Fibroblast of skin of left biceps (primary cell): ENCODE results near the gene RALGPS1.

Experiments used
- DNase-seq, 2 experiments: peaks; one replicate each; pipeline ENCODE4 v3.0.0-alpha.2; 2013; ENCODE audit warnings: low read depth in 2 of 2

Gene RALGPS1

GRCh38 chr9:127078988-127079387 is 164.4 kb downstream of the RALGPS1 start:
- DNase-seq, result no peak

GRCh38 chr9:127079446-127080140 is 165.0 kb downstream of the RALGPS1 start:
- DNase-seq, result no peak

GRCh38 chr9:127081250-127082185 is 166.9 kb downstream of the RALGPS1 start:
- no peak for DNase-seq

- DNase-seq, result no peak
Measured at GRCh38 chr9:127083138-127083980, 168.8 kb downstream of the RALGPS1 start.

- DNase-seq, result no peak
Measured at GRCh38 chr9:127084076-127085039, 169.8 kb downstream of the RALGPS1 start.

- no peak for DNase-seq
Measured at GRCh38 chr9:127085186-127085585, 170.6 kb downstream of the RALGPS1 start.

GRCh38 chr9:127086771-127087170 is 172.2 kb downstream of the RALGPS1 start:
- no peak for DNase-seq

- no peak for DNase-seq
Measured at GRCh38 chr9:127087411-127087810, 172.8 kb downstream of the RALGPS1 start.

GRCh38 chr9:127087836-127088235 is 173.3 kb downstream of the RALGPS1 start:
- DNase-seq, result no peak

GRCh38 chr9:127088724-127089615 is 174.4 kb downstream of the RALGPS1 start:
- no peak for DNase-seq

GRCh38 chr9:127089631-127090081 is 175.1 kb downstream of the RALGPS1 start:
- DNase-seq, result no peak

- no peak for DNase-seq
Measured at GRCh38 chr9:127090341-127090985, 175.9 kb downstream of the RALGPS1 start.

GRCh38 chr9:127091526-127091925 is 176.9 kb downstream of the RALGPS1 start:
- DNase-seq, result no peak

GRCh38 chr9:127092041-127092608 is 177.5 kb downstream of the RALGPS1 start:
- DNase-seq, result no peak

GRCh38 chr9:127093319-127094020 is 178.9 kb downstream of the RALGPS1 start:
- no peak for DNase-seq

GRCh38 chr9:127095411-127095810 is 180.8 kb downstream of the RALGPS1 start:
- no peak for DNase-seq

GRCh38 chr9:127096208-127096607 is 181.6 kb downstream of the RALGPS1 start:
- DNase-seq, result no peak

- DNase-seq, result no peak
Measured at GRCh38 chr9:127097683-127098082, 183.1 kb downstream of the RALGPS1 start.
